Fibroblast of mammary gland (primary cell): ENCODE results near the gene CUEDC2.

Source experiments
- DNase-seq: peaks from one replicate; pipeline ENCODE4 v3.0.0-alpha.2; 2010; ENCODE audit warnings: low read depth
- H3K4me3 ChIP-seq: 2 replicates; pipeline ENCODE4 v1.5.1; 2011; ENCODE audit warnings: low read depth, mild to moderate bottlenecking, low read length, moderate library complexity; ENCODE audit not compliant: control insufficient read depth
- CTCF ChIP-seq: conservative IDR thresholded peaks from 2 replicates; pipeline ENCODE4 v1.5.1; 2011; ENCODE audit warnings: low read depth, low read length, inconsistent platforms; ENCODE audit not compliant: control insufficient read depth, insufficient read depth

The CUEDC2 gene

GRCh38 chr10:102414749-102415148 lies 17.6 kb downstream of the CUEDC2 start:
- DNase-seq: no peak
- TF ChIP-seq CTCF: no peak
- no peak overlapping the region for H3K4me3 ChIP-seq

- TF ChIP-seq CTCF: no peak
- DNase-seq: no peak
- no peak overlapping the region for H3K4me3 ChIP-seq
Observed at GRCh38 chr10:102413806-102414561, 18.4 kb downstream of the CUEDC2 start.

- H3K4me3 ChIP-seq: no peak overlapping the region
- TF ChIP-seq CTCF: no peak
- DNase-seq: no peak
Observed at GRCh38 chr10:102413053-102413705, 19.2 kb downstream of the CUEDC2 start.

GRCh38 chr10:102412293-102412692 lies 20.1 kb downstream of the CUEDC2 start:
- DNase-seq: no peak
- no peak overlapping the region for H3K4me3 ChIP-seq
- TF ChIP-seq CTCF: no peak

GRCh38 chr10:102411341-102412255 lies 20.8 kb downstream of the CUEDC2 start:
- no peak overlapping the region for H3K4me3 ChIP-seq
- no peak for TF ChIP-seq CTCF
- no peak for DNase-seq

GRCh38 chr10:102410429-102411073 lies 21.8 kb downstream of the CUEDC2 start:
- DNase-seq: no peak
- TF ChIP-seq CTCF: no peak

More at GRCh38 chr10:102410429-102411073, 21.8 kb downstream of the CUEDC2 start:
- peak overlapping the region; percentile 31 for H3K4me3 ChIP-seq
